GM12864 (cell line): Measurements from ENCODE around the gene MCUR1.
A peak's percentile ranks its signal among the peaks of the same experiment; 100 is the strongest.
"Not testable (repeated sequence)": the region's sequence is repeated elsewhere in the genome, so short reads cannot be mapped to it uniquely, and the experiment has no call there.

ENCODE experiments used
- DNase-seq: peaks from one replicate; pipeline ENCODE4 v3.0.0-alpha.2; 2011; ENCODE audit warnings: low read depth
- H3K4me3 ChIP-seq: 2 replicates; pipeline ENCODE4 v1.5.1; 2011; ENCODE audit warnings: mild to moderate bottlenecking, low read depth, low read length, control low read depth
- CTCF ChIP-seq: IDR thresholded peaks from 2 replicates; pipeline ENCODE4 v1.5.1; 2011; ENCODE audit warnings: low read depth, mild to moderate bottlenecking, moderate library complexity, low read length, control low read depth, inconsistent platforms; ENCODE audit errors: missing control alignments

Gene MCUR1

GRCh38 chr6:13795041-13795750 lies 19.2 kb downstream of the MCUR1 start:
- peak; percentile 57 for DNase-seq
- peak; percentile 90 for TF ChIP-seq CTCF
- H3K4me3 ChIP-seq, result no peak overlapping the region

- no peak for TF ChIP-seq CTCF
- no peak for DNase-seq
- no peak overlapping the region for H3K4me3 ChIP-seq
These were observed 20.2 kb downstream of the MCUR1 start for GRCh38 chr6:13794184-13794583.

- TF ChIP-seq CTCF, result no peak
- no peak for DNase-seq
- H3K4me3 ChIP-seq, result no peak overlapping the region
These were observed 24.6 kb downstream of the MCUR1 start for GRCh38 chr6:13789746-13790145.

GRCh38 chr6:13788820-13789219 lies 25.5 kb downstream of the MCUR1 start:
- no peak for DNase-seq
- no peak overlapping the region for H3K4me3 ChIP-seq
- TF ChIP-seq CTCF, result no peak

- no peak overlapping the region for H3K4me3 ChIP-seq
- no peak for TF ChIP-seq CTCF
- DNase-seq, result no peak
These were observed 27.2 kb downstream of the MCUR1 start for GRCh38 chr6:13787137-13787536.

- not testable (repeated sequence) for DNase-seq, H3K4me3 ChIP-seq
These were observed 34.2 kb downstream of the MCUR1 start for GRCh38 chr6:13780162-13780561.

GRCh38 chr6:13778028-13778427 lies 36.3 kb downstream of the MCUR1 start:
- no peak overlapping the region for H3K4me3 ChIP-seq
- no peak for TF ChIP-seq CTCF
- DNase-seq, result no peak

- DNase-seq, result no peak
- TF ChIP-seq CTCF, result no peak
- no peak overlapping the region for H3K4me3 ChIP-seq
These were observed 37.8 kb downstream of the MCUR1 start for GRCh38 chr6:13776602-13777001.

- not testable (repeated sequence) for DNase-seq, H3K4me3 ChIP-seq
These were observed 38.9 kb downstream of the MCUR1 start for GRCh38 chr6:13775466-13775865.

GRCh38 chr6:13772358-13773030 lies 41.9 kb downstream of the MCUR1 start:
- H3K4me3 ChIP-seq, result not testable (repeated sequence)

More at GRCh38 chr6:13772358-13773030, 41.9 kb downstream of the MCUR1 start:
- not testable (repeated sequence) for DNase-seq
